Dermis microvascular lymphatic vessel endothelial cell (primary cell): Measurements from ENCODE around the gene SSTR4. TPM values are rescaled to one million over a fixed set of nuclear protein-coding genes. Genes with fewer than 3 reads are reported as not detected.
"Not testable (repeated sequence)": the region's sequence is repeated elsewhere in the genome, so short reads cannot be mapped to it uniquely, and the experiment has no call there.

Experiments used
- DNase-seq, 2 donors: peaks; one replicate each; pipeline versions ENCODE4 v3.0.0 to v3.0.0-alpha.2; 2010; ENCODE audit warnings: low read depth in 2 of 2
- total RNA-seq: library from RNA; depleted of rRNA; stranded (reverse); fragments of >200 nt; gene quantifications from 2 replicates; pipeline ENCODE4 v1.2.1, GENCODE V29; 2014

Gene SSTR4, protein sequence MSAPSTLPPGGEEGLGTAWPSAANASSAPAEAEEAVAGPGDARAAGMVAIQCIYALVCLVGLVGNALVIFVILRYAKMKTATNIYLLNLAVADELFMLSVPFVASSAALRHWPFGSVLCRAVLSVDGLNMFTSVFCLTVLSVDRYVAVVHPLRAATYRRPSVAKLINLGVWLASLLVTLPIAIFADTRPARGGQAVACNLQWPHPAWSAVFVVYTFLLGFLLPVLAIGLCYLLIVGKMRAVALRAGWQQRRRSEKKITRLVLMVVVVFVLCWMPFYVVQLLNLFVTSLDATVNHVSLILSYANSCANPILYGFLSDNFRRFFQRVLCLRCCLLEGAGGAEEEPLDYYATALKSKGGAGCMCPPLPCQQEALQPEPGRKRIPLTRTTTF
- total RNA-seq: not detected in 2 replicates

DNA sequence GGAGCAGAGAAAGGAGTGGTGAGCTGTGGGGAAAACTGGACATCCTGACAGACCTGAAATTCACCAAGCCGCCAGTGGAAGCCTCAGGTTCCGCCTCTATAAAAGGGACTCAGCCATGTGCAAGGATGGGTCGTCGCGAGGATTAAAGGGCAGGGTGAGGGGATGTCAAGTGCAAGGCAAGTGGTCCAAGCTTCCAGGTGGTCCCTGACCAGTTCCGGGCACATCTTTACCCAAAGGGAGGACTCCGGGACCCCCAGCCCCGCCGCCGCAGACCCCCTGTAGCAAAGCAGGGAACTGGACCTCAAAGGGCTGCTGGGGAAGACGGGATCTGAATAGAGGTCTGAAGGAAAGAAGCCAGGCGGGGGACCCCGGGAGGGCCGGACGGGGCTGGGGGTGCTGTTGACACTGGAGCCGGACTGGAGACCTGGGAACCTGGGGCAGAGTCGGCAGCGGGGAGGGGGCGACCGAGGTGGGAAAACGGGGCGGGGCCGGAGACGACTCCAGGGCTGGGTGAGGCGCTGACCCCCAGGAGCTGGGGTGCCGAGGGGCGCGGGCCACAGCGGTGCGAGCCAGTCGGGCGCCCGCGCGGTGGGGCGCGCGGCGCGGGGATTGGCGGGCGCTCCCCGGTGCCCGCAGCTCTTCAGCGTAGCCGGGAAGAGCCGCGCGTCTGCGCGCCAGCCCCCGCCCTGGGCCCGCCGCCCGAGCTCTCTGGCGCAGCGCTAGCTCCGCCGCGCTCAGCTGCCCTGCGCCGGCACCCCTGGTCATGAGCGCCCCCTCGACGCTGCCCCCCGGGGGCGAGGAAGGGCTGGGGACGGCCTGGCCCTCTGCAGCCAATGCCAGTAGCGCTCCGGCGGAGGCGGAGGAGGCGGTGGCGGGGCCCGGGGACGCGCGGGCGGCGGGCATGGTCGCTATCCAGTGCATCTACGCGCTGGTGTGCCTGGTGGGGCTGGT, at the start of gene SSTR4:
Gene SSTR4, plus strand, starts transcription at position 592 of the 951 bp plus-strand sequence. Its CDS starts 172 bp downstream, at position 764.
- DNase-seq: peak in 1 of 2 donors; percentile 12

DNA sequence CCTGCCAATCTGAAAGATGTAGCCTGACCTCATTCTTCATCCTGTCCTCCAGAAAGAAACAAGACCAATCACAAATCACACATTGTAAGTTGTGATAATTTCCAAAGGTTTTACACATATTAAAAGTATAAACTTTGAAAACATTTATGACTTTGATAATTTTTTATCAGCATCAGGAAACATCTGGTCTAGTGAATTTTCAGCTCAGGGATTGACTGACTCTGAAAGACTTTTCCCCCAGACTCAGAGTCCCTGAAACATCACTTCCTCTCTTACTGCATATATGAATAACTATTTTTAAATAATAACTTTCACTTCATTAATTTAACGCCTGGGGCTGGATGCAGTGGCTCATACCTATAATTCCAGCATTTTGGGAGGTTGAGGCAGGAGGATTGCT, 48.5 kb upstream of the SSTR4 start:
- DNase-seq: no peak

DNA sequence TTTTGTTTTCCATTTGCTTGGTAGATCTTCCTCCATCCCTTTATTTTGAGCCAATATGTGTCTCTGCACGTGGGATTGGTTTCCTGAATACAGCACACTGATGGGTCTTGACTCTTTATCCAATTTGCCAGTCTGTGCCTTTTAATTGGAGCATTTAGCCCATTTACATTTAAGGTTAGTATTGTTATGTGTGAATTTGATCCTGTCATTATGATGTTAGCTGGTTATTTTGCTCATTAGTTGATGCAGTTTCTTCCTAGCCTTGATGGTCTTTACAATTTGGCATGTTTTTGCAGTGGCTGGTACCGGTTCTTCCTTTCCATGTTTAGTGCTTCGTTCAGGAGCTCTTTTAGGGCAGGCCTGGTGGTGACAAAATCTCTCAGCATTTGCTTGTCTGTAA, 43.7 kb upstream of the SSTR4 start:
- not testable (repeated sequence) for DNase-seq

DNA sequence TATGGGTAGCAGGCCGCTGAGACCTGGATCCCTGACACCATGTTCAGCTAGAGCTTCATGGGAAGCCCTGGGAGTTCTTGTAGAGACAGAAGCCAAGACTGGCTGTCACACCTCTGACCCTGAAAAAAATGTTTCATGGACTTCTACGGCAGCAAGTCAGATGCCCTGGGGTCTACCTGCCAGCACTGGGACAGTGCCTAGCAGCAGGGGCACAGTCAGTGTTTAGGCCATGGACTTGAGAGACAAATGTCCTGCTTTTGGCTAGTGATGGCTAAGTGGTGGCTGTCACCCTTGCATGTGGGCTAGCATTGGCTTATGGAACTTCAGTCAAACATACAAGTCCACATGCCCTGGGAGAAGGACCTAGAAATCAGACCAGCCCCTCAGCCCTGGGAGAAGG, 41.3 kb upstream of the SSTR4 start:
- no peak for DNase-seq

DNA sequence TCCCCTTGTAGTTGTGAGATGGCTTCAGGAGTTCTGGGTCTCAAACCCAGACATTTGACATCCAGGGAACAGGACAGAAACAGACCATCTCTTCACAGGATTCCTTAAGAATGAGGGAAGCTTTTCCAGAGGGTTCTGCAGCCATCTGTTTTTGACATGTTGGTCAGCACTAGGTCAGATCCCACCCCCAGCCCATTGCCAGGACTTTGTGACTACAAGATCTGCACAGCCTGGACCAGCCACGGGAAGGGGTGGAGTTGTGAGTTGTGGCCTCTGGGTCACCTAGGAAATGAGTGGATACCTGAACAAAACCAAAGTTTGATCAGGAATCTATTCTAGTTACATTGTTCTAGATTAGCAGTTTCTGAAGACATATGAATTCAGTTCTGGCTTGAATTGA, 39.2 kb upstream of the SSTR4 start:
- no peak for DNase-seq

DNA sequence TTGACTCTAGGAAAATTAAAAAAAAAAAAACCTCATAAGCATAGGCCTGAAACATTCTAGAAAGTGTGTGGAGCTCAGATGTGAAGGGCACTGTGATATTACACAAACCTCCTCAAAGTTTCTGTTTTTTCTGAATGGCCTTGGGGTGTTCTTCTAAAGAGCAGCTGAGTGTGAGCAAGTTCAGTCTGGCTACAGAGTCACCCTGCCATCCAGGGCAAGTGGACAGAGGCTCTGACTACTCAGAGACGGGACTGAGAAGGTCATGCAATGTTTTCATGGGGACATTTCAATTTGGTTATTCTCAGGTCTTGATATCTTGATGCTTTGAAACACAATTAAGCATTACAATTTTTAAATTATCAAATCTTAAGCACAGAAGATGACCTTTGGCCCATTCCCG, 36.6 kb upstream of the SSTR4 start:
- DNase-seq: no peak

DNA sequence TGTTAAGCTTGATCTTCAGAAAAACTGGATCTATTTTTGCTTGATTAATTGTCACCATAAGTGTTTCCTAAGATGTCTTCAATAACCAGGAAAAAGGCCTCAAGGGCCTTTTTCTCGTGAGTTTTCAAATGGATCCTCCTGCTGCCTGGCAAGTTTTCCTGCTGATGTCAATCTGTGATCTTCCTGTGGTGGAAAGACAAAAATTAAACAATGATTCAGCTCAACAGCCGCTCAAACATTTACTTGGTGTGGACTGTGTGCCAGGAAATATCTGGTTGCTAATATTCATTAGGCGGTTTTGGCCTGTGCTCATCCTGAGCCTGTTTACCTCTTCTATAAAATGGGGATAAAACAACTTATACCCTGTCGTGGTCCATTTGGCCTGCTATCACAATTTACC, 35.4 kb upstream of the SSTR4 start:
- peak in 1 of 2 donors; percentile 6 for DNase-seq

DNA sequence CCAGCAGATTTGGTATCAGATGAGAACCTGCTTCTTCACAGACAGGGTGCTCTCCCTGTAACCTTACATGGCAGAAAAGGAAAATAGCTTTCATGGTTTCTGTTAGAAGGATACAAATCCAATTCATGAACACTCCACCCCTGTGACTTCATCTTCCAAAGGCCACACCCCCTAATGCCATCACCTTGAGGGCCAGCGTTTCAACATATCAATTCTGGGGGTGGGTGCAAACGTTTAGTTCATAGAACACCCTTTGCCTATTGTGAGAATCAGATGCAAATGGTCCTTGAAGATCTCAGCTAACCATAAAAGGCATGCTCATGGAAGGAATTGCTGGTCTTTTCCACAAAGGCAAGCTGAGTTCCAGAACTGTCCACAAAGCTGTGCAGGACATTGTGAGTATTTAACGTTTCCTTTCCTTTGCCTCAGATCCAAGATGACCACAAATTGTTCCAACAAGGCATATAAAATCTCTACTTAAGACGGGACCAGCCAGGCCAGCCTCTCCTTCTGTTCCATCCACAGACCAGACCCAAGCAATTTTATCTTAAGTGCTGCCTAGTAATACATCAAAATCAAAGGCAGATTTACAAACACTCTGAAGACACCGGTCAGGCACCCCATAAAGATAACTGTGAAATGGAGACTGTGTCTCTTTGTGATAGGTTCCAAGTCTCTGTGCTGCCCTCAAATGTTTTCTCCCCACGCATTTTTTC, 34.7 kb upstream of the SSTR4 start:
- no peak for DNase-seq

DNA sequence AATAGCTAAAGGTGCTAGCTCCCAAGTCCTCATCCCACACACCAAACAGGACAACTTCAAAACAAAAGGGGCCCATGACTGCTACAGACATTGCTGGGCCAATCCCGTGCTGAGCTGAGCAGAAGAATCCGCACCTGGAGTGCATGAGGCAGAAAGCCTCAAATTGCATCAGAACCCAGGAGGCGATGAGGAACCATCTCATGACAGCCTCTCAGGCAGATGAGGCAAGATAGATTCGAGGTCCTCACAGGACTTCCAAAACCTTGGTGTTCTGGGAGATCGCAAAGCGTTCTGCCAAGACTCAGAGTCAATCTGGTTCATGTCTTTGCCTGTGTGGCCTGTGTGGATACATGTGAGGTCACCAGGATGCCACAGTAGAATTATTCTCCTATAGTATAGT, 32.8 kb upstream of the SSTR4 start:
- DNase-seq: no peak

DNA sequence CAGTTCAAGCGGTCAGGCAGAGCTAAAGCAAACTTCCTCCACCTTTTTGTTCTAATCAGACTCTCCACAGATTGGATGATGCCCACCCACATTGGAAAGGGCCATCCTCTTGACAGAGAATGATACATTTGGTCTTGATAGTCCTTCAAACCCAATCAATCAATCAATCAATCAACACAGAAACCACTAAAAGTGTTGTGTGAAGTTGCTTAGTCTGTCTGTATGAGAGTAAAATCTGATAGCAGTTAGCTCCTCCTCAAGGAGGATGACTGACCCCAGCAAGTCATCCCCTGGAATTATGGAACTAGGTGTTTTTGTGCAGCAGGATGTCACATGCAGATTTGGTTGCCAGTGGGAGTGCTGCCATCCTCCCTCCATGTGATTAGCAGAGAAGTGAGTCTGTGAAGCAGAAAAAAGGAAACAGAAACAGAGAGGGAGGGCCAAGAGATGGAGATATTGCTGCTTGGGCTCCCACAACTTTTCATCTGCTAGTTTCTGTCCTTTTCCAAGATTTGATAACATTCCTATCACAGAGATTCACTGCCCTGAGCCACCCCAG, 32.0 kb upstream of the SSTR4 start:
- no peak for DNase-seq

DNA sequence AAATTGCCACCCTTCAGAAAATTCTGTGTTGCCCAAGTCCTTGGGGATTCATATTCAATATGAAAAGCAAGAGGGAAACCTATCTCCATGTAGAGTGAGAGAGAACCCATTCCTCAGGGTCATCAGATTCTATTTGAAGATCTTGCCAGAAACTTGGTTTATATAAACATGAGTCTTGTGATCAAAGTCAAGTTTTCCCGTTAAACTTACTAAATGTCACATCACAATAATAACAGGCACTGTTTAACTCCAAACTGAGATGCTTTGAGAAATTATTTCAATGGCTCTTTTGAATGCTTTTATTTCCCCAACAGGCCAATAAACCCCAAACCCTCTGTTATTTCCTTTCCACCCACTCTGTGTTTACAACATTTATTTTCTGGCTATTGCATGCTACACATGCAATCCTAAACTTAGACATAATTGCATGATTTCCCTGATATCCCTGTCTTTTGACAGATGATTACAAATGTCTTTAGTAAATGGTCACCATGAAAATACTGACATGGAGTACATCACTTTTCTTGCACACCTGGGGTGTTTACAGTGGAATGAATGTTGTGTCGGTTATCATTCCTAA, 31.1 kb upstream of the SSTR4 start:
- no peak for DNase-seq

DNA sequence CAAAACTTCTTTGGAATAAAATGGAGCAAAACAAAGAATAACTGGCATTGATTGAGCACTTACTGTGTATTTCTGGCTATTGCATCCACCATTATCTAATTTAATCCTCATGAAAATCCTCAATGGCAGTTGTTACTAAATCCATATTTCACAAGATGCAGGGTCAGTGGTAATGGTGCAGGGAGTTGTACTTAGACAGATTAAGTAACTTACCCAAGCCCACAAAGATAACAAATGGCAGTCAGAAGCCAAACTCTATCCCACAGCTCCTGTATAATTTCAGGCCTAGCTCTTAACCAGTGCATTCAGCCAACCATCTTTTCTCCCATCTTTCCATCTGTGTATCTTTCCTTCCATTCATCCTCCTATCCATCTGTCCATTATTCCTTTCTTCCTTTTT, 29.3 kb upstream of the SSTR4 start:
- no peak for DNase-seq

DNA sequence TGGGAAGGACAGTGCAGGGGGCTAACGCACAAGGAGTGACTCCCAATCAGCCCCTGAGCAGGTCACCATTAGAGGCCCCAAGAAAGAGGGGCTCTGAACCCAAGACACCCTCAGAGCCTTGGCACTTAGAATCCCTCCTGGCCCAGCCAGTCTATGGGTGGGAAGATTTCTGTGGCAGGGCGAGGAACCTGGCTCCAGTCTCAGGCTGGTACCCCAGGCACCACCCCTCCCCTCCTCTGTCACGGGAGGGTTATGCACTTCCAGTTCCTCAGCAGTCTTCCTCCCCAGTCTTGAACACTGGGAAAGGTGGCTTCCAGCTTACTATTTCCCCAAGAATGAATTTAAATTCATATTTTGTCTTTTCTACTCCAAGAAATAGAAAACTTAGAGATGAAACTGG, 27.6 kb upstream of the SSTR4 start:
- no peak for DNase-seq

DNA sequence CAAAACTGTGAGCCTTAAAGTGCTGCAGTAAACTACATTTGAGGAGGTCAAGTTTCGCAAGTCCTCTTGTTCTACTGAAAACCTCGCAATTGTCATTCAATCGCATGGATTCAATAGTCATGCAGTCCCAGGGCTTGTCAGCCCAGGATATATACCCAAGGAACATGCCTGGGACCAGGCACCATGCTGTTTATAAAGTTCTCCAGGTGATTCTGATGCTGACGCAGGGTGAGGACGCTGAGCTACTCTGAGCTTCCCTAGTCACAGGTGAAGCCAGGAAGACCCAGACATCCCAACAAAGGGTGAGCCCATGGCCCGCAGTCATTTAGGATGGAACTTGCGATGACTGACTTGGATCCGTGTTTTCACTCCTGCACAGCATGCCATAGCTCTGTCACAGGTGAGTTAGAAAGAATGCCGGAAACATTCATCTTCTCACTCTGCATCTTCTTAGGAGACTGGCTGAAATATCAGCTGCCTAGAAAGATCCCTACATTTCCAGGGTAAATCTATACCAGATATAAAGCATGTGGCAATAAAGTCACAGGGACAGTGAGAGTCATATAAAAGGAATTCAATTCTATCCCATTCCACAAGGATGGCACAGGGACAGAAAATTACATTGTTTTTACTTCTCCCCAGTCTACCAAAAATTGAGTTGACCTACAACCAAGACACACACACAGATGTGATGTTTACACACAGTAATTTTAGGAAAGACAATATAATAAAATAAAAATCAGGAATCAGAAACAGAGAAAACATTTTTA, 27.0 kb upstream of the SSTR4 start:
- no peak for DNase-seq

DNA sequence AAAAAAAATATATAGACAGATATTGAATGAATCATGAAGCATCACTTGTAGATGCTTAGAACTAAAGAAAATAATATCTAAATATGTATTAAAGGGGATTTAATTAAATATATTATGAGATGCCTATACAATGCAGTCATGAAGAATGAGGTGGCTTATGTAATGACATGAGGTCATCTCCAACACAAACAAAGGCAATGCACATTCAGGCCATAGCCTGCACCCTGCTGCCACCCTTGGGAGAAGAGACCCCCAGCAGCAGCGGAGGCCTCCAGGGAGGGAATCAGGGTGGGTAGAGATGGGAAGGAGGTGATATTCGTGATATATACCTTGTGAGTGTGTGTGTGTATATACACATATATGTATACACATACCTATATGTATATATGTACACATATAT, 26.4 kb upstream of the SSTR4 start:
- DNase-seq: no peak

DNA sequence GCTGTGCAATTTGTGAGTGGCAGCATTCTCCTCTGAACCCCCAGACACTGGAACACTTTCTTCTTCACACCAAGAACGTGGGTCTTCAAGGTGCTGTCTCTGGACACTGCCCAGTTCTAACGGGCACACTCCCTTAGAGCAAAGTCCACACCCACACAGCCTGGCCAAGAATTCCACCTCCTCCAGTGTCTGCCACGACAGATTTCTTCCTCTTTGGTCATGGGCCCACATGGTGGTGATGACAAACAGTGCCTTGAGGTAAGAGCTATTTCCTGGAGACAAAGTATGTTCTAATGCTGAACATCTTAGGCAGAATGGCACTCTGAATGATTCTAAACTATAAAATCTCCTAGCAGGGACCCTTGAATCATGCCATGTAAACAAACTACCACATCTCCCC, 25.5 kb upstream of the SSTR4 start:
- DNase-seq: no peak

DNA sequence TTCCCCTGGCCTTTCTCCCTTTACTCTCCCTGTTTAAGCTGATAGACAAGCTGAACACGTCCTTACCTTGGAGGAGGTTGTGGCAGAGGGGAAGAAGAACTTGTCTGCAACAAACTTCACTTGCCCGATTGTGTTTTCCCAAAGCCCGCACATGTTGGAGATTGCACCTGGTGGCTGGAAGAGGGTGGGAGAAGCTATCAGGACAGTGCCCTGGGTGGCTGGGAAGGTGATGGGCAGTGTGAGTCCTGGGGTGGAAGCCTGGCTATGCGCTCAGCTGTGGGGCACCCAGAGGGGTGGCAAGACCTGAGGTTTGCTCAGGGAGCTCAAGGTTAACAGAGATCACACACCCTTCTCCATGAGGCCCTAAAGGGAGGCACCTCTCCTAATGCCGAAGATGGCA, 25.0 kb upstream of the SSTR4 start:
- no peak for DNase-seq

DNA sequence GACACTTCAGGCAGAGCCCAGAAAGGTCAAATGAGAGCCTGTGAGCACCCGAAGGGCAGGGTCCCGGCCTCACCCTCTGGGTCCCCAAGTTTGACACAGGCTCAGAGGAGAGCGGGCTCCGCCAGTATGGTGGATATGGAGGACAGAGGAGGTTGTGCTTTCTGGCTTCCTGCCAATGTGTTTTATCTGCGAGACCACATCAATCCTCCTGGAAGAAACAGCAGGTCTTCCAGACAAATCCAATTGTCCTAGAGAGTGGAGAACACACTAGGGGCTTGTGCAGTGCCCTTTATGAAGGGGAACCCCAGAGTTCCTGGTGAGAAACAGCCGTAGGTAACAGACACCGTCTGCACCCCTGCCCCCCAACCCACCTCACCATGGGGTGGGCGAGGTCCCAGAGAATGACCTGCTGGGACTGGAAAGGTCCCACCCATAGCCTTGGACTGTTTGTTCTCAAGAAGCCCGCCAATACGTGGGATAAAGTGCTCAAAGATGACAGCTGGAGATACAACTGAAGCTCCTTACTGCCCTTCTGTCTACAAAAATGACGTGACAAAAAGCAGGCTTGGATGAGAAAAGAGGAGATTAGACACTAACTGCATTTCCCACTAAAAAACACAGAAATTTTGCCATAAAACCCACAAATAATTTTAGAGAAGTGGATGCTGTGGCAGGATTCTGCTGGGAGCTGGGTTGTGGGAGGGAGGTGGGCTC, 23.9 kb upstream of the SSTR4 start:
- DNase-seq: no peak

DNA sequence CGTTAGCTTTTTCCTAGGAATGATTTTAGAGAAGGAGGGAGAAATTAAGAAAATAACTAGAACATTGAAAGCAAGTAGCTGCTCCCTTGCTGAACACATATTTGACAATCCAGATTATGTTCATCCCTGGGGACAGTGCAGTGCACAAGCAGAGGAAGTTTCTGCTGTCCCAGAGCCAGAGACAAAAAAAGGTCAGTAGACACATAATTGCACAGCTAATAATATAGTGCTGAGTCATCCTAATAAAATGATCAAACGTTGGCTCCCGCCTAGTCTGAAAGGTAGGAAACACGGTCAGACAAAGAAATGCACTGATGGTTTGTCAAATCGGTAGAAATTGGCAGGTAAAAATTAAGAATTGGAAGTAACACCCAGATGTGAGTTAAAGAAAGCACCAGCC, 21.7 kb upstream of the SSTR4 start:
- peak; percentile 5 to 17 for DNase-seq

DNA sequence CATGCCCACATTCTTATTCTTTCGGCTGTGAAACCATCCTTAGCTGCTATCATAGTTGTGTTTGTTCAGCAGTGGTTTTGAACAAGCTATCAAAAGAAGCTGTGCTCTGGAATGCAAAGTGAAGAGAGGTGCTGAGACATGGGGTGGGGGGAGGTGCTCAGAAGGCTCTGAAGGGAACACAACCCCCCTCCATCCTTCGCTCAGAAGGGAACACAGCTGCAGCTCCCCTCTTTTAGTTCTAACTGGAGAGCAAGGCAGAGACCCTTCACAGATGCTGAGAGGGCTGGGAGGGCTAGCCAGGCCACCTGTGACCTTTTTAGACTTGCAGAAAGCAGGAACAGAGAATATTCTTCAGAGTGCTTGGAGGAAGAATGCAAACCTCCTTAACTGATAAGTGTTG, 17.6 kb upstream of the SSTR4 start:
- no peak for DNase-seq
